Activated naive CD4-positive, alpha-beta T cell treated with anti-CD3 and anti-CD28 coated beads for 36 hours (primary cell): ENCODE measurements around the gene MEGF10. TPM values are rescaled to one million over a fixed set of nuclear protein-coding genes. Genes with fewer than 3 reads are reported as not detected.
"Not testable (repeated sequence)": the region's sequence is repeated elsewhere in the genome, so short reads cannot be mapped to it uniquely, and the experiment has no call there.

ENCODE experiments used
- CTCF ChIA-PET: fragments of 350-600 bp; sonication (Branson Sonifier 250); formaldehyde crosslinking; loops from one replicate; lab custom pipeline; 2021; ENCODE audit warnings: antibody characterized with exemption; lab: Charles Lee
- DNase-seq: peaks from one replicate; pipeline ENCODE4 v3.0.0-alpha.2; 2020
- H3K27ac Mint-ChIP-seq: one replicate; pipeline ENCODE4 v1.8.0; 2021; ENCODE audit warnings: mild to moderate bottlenecking, mixed read lengths
- H3K27me3 Mint-ChIP-seq: one replicate; pipeline ENCODE4 v1.8.0; 2021; ENCODE audit warnings: low read depth, mixed read lengths
- H3K36me3 Mint-ChIP-seq: one replicate; pipeline ENCODE4 v1.8.0; 2021; ENCODE audit warnings: low read depth, mixed read lengths
- H3K4me1 Mint-ChIP-seq: one replicate; pipeline ENCODE4 v1.8.0; 2021; ENCODE audit warnings: low read depth, mixed read lengths
- H3K4me3 Mint-ChIP-seq: one replicate; pipeline ENCODE4 v1.8.0; 2021; ENCODE audit warnings: mild to moderate bottlenecking, moderate library complexity, mixed read lengths
- H3K9me3 Mint-ChIP-seq: one replicate; pipeline ENCODE4 v1.8.0; 2021; ENCODE audit warnings: mixed read lengths
- intact Hi-C: fragments of 100-400 bp; cut with micrococcal nuclease; formaldehyde crosslinking; loops from one replicate; pipeline ENCODE4 v1.15.1; 2023
- total RNA-seq, 2 experiments: library from RNA; stranded (reverse); gene quantifications; one replicate each; pipeline ENCODE4 v1.2.3, GENCODE V29; 2021

MEGF10 gene
- not detected for total RNA-seq

- CTCF ChIA-PET = interaction anchor here (0.7 to 2.4 kb wide), 3 partner anchors 10 to 203 kb away, joined by 3 to 8 read pairs (median 3); no protein-coding TSS in a partner anchor
- Mint-ChIP-seq H3K4me3 (peak within 1 kb of the TSS; percentile 19), H3K9me3 (peaks cover 3% of the 10 kb centered on the region), H3K27ac (no peak within 1 kb of the TSS), H3K27me3 (peaks cover 49% of the 10 kb centered on the region), H3K4me1 (peaks cover 13% of the 10 kb centered on the region), H3K36me3 (no peaks in the 10 kb centered on the region)
- peak; percentile 42 for DNase-seq
- intact Hi-C loops = loop anchor here (1.0 to 5.0 kb wide), 4 partner anchors 24 to 912 kb away; no protein-coding TSS in a partner anchor
Observed at GRCh38 chr5:127290019-127290945, at the start of gene MEGF10. MEGF10 (plus strand) TSS chr5:127290796; CDS start chr5:127331309, 40,513 bp downstream.

DNA sequence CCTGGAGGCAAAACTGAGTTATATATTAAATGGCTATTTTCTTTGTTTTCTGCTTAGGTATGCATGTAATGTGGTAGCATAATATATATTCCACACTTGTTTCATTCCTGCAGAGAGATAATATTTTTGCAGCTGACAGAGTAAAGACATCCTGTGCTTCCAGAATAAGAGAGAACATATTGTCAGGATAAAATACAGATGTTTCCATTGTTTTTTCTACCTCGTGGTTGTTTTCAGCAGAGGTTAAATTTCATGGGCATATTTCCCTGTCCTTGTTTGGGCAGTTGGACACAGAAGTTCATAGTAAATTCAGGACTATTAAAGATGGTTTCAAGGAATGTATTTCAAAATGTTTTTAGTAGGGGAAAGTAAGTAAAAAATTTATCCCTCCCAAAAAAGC is 47.6 kb upstream of the MEGF10 start:
- intact Hi-C loops = no loop called here
- no peak overlapping the region for H3K27ac Mint-ChIP-seq
- H3K9me3 Mint-ChIP-seq = peaks cover 11% of the 10 kb centered on the region
- no peak for DNase-seq
- H3K4me1 Mint-ChIP-seq = no peaks in the 10 kb centered on the region
- H3K36me3 Mint-ChIP-seq = peaks cover 1% of the 10 kb centered on the region
- H3K4me3 Mint-ChIP-seq = no peak overlapping the region
- H3K27me3 Mint-ChIP-seq = peaks cover 9% of the 10 kb centered on the region
- CTCF ChIA-PET = no interaction called here

GRCh38 chr5:127254729-127255284 is 35.8 kb upstream of the MEGF10 start:
- no peak overlapping the region for H3K4me3 Mint-ChIP-seq
- CTCF ChIA-PET = no interaction called here
- H3K9me3 Mint-ChIP-seq = peaks cover 9% of the 10 kb centered on the region
- intact Hi-C loops = no loop called here
- DNase-seq = no peak
- H3K4me1 Mint-ChIP-seq = no peaks in the 10 kb centered on the region
- H3K27me3 Mint-ChIP-seq = no peaks in the 10 kb centered on the region
- no peak overlapping the region for H3K27ac Mint-ChIP-seq
- no peaks in the 10 kb centered on the region for H3K36me3 Mint-ChIP-seq

- Mint-ChIP-seq H3K27me3 (peaks cover 2% of the 10 kb centered on the region), H3K36me3 (no peaks in the 10 kb centered on the region), H3K4me3 (no peak overlapping the region), H3K27ac (no peak overlapping the region), H3K4me1 (no peaks in the 10 kb centered on the region), H3K9me3 (peaks cover 9% of the 10 kb centered on the region)
- CTCF ChIA-PET = no interaction called here
- DNase-seq = no peak
- intact Hi-C loops = no loop called here
Observed at GRCh38 chr5:127256886-127257597, 33.6 kb upstream of the MEGF10 start.

- peaks cover 4% of the 10 kb centered on the region for H3K27me3 Mint-ChIP-seq
- no peaks in the 10 kb centered on the region for H3K9me3 Mint-ChIP-seq
- intact Hi-C loops = no loop called here
- H3K36me3 Mint-ChIP-seq = no peaks in the 10 kb centered on the region
- H3K4me1 Mint-ChIP-seq = no peaks in the 10 kb centered on the region
- H3K27ac Mint-ChIP-seq = no peak overlapping the region
- no peak overlapping the region for H3K4me3 Mint-ChIP-seq
- no peak for DNase-seq
- CTCF ChIA-PET = no interaction called here
Observed at GRCh38 chr5:127260686-127261085, 29.9 kb upstream of the MEGF10 start.

- DNase-seq, H3K4me1 Mint-ChIP-seq, intact Hi-C loops, CTCF ChIA-PET, H3K4me3 Mint-ChIP-seq, H3K9me3 Mint-ChIP-seq, H3K36me3 Mint-ChIP-seq, H3K27ac Mint-ChIP-seq: not testable (repeated sequence)
- peaks cover 16% of the 10 kb centered on the region for H3K27me3 Mint-ChIP-seq
Observed at GRCh38 chr5:127265473-127265872, 25.1 kb upstream of the MEGF10 start.

DNA sequence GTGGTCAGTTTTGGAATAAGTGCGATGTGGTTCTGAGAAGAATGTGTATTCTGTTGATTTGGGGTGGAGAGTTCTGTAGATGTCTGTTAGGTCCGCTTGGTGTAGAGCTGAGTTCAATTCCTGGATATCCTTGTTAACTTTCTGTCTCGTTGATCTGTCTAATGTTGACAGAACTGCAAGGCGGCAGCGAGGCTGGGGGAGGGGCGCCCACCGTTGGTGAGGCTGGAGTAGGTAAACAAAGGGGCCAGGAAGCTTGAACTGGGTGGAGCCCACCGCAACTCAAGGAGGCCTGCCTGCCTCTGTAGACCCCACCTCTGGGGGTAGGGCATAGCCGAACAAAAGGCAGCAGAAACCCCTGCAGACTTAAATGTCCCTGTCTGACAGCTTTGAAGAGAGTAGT is 22.3 kb upstream of the MEGF10 start:
- H3K4me3 Mint-ChIP-seq, H3K4me1 Mint-ChIP-seq, H3K27ac Mint-ChIP-seq, H3K9me3 Mint-ChIP-seq, intact Hi-C loops, CTCF ChIA-PET, DNase-seq, H3K36me3 Mint-ChIP-seq: not testable (repeated sequence)
- H3K27me3 Mint-ChIP-seq = peaks cover 26% of the 10 kb centered on the region

GRCh38 chr5:127270713-127271112 is 19.9 kb upstream of the MEGF10 start:
- peaks cover 27% of the 10 kb centered on the region for H3K27me3 Mint-ChIP-seq
- intact Hi-C loops, H3K27ac Mint-ChIP-seq, H3K4me3 Mint-ChIP-seq, H3K9me3 Mint-ChIP-seq, DNase-seq, H3K36me3 Mint-ChIP-seq, H3K4me1 Mint-ChIP-seq: not testable (repeated sequence)
- CTCF ChIA-PET = interaction anchor here (0.7 kb wide), 1 partner anchor 59 kb away, joined by 3 read pairs; no protein-coding TSS in a partner anchor

GRCh38 chr5:127275641-127276193 is 14.9 kb upstream of the MEGF10 start:
- no peak for DNase-seq
- H3K27me3 Mint-ChIP-seq = peaks cover 14% of the 10 kb centered on the region
- H3K4me3 Mint-ChIP-seq = no peak overlapping the region
- CTCF ChIA-PET = no interaction called here
- no peaks in the 10 kb centered on the region for H3K4me1 Mint-ChIP-seq
- no peaks in the 10 kb centered on the region for H3K36me3 Mint-ChIP-seq
- no peak overlapping the region for H3K27ac Mint-ChIP-seq
- intact Hi-C loops = no loop called here
- peaks cover 3% of the 10 kb centered on the region for H3K9me3 Mint-ChIP-seq

GRCh38 chr5:127280491-127281220 is 9.9 kb upstream of the MEGF10 start:
- Mint-ChIP-seq H3K27ac (no peak overlapping the region), H3K4me1 (no peaks in the 10 kb centered on the region), H3K36me3 (no peaks in the 10 kb centered on the region), H3K9me3 (no peaks in the 10 kb centered on the region), H3K4me3 (no peak overlapping the region), H3K27me3 (peaks cover 4% of the 10 kb centered on the region)
- intact Hi-C loops = no loop called here
- no peak for DNase-seq
- CTCF ChIA-PET = no interaction called here

DNA sequence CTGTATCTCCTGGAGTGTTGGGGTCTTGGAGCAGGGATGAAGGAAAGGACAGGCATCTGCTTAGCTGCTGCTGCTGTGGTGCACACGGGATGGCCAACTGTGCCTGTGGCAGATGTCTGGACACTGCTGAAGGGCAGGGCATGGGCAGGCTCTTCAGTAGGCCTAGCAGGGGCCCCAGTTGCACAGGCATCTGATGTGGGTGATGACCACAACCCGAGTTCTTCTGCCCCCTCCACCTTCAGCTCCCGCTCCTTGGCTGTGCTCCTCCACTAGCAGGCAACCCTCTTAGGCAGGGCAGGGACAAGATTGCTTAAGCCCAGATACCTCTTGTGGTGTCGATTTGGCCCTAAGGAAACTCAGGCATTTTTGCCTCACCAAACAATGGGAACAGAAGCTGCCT is 9.0 kb upstream of the MEGF10 start:
- H3K27ac Mint-ChIP-seq = no peak overlapping the region
- DNase-seq = no peak
- intact Hi-C loops = no loop called here
- H3K27me3 Mint-ChIP-seq = peaks cover 7% of the 10 kb centered on the region
- H3K36me3 Mint-ChIP-seq = no peaks in the 10 kb centered on the region
- H3K4me3 Mint-ChIP-seq = no peak overlapping the region
- CTCF ChIA-PET = no interaction called here
- no peaks in the 10 kb centered on the region for H3K4me1 Mint-ChIP-seq
- no peaks in the 10 kb centered on the region for H3K9me3 Mint-ChIP-seq
